Measurements from ENCODE around the gene CHRNA4. TPM values are rescaled to one million over a fixed set of nuclear protein-coding genes. Genes with fewer than 3 reads are reported as not detected.
A peak's percentile ranks its signal among the peaks of the same experiment; 100 is the strongest.

CHRNA4 gene
- total and polyA plus RNA-seq, 2 of the 13 experiments (the other 11 are each of a cell fraction or from before 2014, with no cell fraction given), result not detected

GRCh38 chr20:63295422-63295821 is 65.7 kb downstream of the CHRNA4 start (continued):
- no peak for TF ChIP-seq ZNF234 (CRISPR knock-in tag; conservative IDR thresholded peaks at IDR 0.05)
- no peak for TF ChIP-seq AGO2 (optimal IDR thresholded peaks at IDR 0.05; ENCODE audit: low read depth, low read length)
- TF ChIP-seq POLR2AphosphoS2 (IDR thresholded peaks at IDR 0.05; ENCODE audit: low read depth, low read length), result peak; percentile 56; the same call in 1 of the 2 replicates
- no peak for TF ChIP-seq HDAC1 (CRISPR knock-in tag; IDR thresholded peaks at IDR 0.05)
- TF ChIP-seq PRDM15 (CRISPR knock-in tag; IDR thresholded peaks at IDR 0.05), result no peak
- no peak for TF ChIP-seq FOXA1 (IDR thresholded peaks at IDR 0.05)
- no peak for TF ChIP-seq FOXA1 (CRISPR knock-in tag; IDR thresholded peaks at IDR 0.05)
- no peak for TF ChIP-seq MAFF (IDR thresholded peaks at IDR 0.05; ENCODE audit: low read depth, low read length)

GRCh38 chr20:63295018-63295417 is 66.1 kb downstream of the CHRNA4 start:
- no peaks in the 10 kb centered on the region for H3K79me2 ChIP-seq (ENCODE audit: insufficient read depth, low read length)
- H3K27me3 ChIP-seq (ENCODE audit: control insufficient read depth in 1 of 2, insufficient read depth in 2 of 2, low read length in 2 of 2), result peaks cover 23 to 74% of the 10 kb centered on the region in 2 experiments; a peak in 4 of 5 replicates
- intact Hi-C loops (cut with micrococcal nuclease; ENCODE audit: unreplicated experiment) (loop anchor here (5.0 kb wide), 1 partner anchor 92 kb away; no protein-coding TSS in a partner anchor), in situ Hi-C loops (cut with HindIII; ENCODE audit: extremely low pct_ligation_motif_present, low pct_unique_long_range_greater_than_20kb) (no loop called here)
- no peak overlapping the region for H3K9ac ChIP-seq (ENCODE audit: insufficient read depth, low read depth, low read length)
- H4K20me1 ChIP-seq (ENCODE audit: insufficient read depth, low read length), result peaks cover 6% of the 10 kb centered on the region; the same call in 1 of the 2 replicates
- H3K4me2 ChIP-seq (ENCODE audit: low read depth, low read length), result no peak overlapping the region
- BruUV-seq (replicated peaks), result no TSS peak
- no peak overlapping the region for H3K27ac ChIP-seq (ENCODE audit: extremely low read length, insufficient read depth, low read length)
- no peak overlapping the region for H3K4me3 ChIP-seq (replicated peaks in 1 of 3; ENCODE audit: insufficient read depth in 1 of 3, low read depth in 2 of 3, low read length in 3 of 3)
- CTCF ChIA-PET (ENCODE audit: low intra/inter-chr PET ratio, low total read pairs), result no interaction called here
- no peaks in the 10 kb centered on the region for H3K9me3 ChIP-seq (ENCODE audit: low read length)
- H3K36me3 ChIP-seq (replicated peaks in 1 of 2; ENCODE audit: control insufficient read depth in 1 of 2, insufficient read depth in 2 of 2, low read length in 2 of 2), result no peaks in the 10 kb centered on the region
- no peak for DNase-seq (ENCODE audit: low spot score)
- H3K4me1 ChIP-seq (ENCODE audit: insufficient read depth, low read length), result peaks cover 15% of the 10 kb centered on the region
- no peak overlapping the region for H2AFZ ChIP-seq (ENCODE audit: low read length)
- TF ChIP-seq MIER2 (CRISPR knock-in tag; IDR thresholded peaks at IDR 0.05) (no peak), TOPORS (CRISPR knock-in tag; IDR thresholded peaks at IDR 0.05) (no peak)
- ATAC-seq, result no peak
- FAIRE-seq, result no peak
- POLR2A ChIA-PET, result no interaction called here
- 18% methylated on average over 13 of the region's 19 CpGs for WGBS (ENCODE audit: low lambda C conversion rate)
